NCI-H1436 (cell line): Measurements from ENCODE around the gene HOXD1.

Experiments used
- DNase-seq: peaks from one replicate; lab custom pipeline; 2025; lab: John Stamatoyannopoulos, UW

HOXD1 gene

DNA sequence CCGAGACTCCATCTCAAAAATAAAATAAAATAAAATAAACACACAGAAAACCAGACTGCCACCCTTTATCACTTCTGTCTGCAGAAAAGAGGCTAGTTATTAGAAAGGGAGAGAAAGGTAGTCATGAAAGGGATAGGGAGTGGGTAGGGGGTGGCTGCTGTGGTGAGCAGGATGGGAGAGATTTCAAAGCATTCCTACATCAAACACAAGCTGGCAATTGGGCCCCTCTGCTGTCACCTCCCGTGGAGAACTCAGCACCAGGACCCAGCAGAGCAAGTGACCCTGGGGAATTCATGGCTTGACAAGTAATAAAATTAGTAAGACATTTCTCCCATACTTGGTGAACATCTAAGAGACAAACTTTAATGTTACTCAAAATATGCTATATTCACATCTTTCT, 3.7 kb upstream of the HOXD1 start:
- no peak for DNase-seq

GRCh38 chr2:176186024-176186423, 2.4 kb upstream of the HOXD1 start:
- DNase-seq, result no peak

DNA sequence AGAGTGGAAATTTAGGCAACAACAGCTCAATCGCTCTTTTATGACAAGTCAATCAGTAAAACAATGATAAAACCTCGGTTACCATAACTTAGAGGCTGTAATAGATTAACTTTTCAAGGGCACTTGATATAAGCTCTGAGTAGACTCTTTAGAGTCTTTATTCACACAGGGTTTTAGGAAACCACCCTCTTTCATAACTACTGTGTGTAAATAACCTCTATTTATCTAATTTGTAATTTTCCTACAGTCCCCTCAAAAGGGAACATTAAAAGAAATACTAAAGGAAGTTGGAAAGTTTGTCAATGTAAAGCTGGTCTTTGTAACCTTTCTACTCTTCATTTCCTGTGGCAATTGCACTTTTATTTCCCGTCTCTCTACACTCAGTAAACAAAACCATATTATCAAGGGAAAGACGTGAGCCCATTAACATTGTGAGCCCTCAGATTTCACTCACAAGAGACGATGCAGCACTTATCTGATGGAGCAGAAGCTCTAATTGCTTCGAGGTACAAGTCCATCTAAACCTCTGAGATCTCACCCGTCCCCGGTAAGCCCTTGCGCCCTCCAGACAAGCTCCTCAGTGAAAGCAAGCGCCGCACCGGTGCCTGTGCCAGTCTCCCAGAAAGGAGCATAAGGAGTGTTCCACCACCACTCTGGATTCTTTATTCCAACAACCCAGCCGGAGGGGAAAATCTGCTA, 1.1 kb upstream of the HOXD1 start:
- DNase-seq, result peak; percentile 6

GRCh38 chr2:176188774-176189680, 559 bp downstream of the HOXD1 start:
- DNase-seq, result no peak

- no peak for DNase-seq
Observed at GRCh38 chr2:176189681-176190641, 1.5 kb downstream of the HOXD1 start.

- DNase-seq, result no peak
Observed at GRCh38 chr2:176192351-176192750, 3.9 kb downstream of the HOXD1 start.

- DNase-seq, result no peak
Observed at GRCh38 chr2:176193048-176193447, 4.6 kb downstream of the HOXD1 start.

- DNase-seq, result no peak
Observed at GRCh38 chr2:176199902-176200301, 11.4 kb downstream of the HOXD1 start.

- no peak for DNase-seq
Observed at GRCh38 chr2:176200971-176201370, 12.5 kb downstream of the HOXD1 start.

DNA sequence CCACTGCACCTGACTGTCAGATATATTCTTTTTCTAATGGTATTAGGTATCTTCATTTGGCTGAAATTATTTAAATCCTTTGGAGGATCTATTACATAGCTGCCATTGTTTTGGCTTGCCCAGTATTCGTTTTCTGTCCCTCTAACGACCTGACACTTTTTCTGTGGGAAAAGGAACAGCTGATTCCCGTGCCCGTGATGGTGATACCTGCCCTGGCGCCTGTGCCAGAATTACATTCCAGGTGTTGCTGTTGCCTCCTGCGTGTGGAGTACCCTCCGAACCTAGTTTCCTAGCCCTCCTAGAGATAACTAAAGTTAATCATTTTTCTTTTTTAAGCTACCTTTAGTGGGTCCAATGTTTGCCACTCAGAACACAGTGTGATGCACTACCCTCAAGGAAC, 14.0 kb downstream of the HOXD1 start:
- no peak for DNase-seq

GRCh38 chr2:176205126-176205525, 16.7 kb downstream of the HOXD1 start:
- no peak for DNase-seq

GRCh38 chr2:176206136-176206535, 17.7 kb downstream of the HOXD1 start:
- DNase-seq, result no peak

GRCh38 chr2:176206682-176207081, 18.2 kb downstream of the HOXD1 start:
- DNase-seq, result no peak

DNA sequence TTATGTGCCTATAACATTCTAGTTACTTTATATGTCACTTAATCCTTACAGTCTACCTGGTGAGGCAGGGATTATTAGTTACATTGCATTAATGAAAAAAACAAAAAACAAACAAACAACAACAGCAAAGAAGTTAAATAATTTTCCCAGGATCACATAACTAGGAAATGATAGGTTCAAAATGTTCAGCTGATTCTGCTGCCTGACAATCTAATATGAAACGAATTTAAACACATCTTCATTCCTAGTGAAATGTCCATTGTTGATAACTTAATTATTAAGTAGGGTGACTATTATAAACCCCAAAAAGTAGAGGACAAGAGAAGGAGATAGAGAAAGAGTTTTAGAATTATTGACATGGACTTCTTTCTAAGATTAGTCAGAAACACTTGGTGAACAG, 22.6 kb downstream of the HOXD1 start:
- DNase-seq, result no peak

DNA sequence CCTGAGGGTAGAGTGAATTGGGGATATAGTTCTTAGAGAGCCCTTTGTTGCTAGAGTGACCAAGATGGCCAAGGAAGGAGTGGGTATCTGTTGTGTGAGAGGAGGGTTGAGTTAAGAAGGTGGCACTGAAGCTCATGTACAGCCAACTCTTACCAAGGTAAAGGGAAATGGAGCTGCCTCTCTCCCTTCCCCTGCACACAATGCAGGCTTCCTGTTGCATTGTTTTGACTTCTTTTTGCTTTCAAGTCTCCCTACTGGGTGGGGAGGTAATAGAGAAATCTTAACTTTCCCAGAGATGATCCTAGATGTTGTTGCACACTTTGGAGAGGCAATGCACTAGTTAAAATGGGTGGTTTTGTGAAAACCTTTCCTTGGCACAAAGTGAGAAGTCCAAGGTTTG, 23.8 kb downstream of the HOXD1 start:
- DNase-seq, result no peak

GRCh38 chr2:176213406-176213805, 24.9 kb downstream of the HOXD1 start:
- DNase-seq, result no peak

- no peak for DNase-seq
Observed at GRCh38 chr2:176227874-176228273, 39.4 kb downstream of the HOXD1 start.

GRCh38 chr2:176234156-176234555, 45.7 kb downstream of the HOXD1 start:
- DNase-seq, result no peak

DNA sequence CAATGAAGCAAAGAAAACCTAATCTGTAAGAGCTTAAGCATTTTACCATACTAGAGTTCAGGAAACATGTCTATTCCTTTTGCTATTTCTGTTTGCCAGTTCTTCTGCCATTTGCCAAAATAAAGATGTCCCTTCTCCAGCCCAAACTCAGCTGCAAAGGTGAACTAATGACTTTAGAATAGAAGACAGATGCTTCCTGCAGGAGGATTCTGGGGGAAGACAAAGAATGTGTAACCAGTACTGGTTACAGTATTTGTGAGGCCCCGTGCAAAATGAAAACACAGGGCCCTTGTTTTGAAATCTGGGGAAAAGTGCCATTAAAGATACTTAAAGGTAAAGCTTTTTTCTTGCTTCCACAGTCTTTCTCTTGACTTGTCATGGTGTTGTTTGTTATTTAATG, 46.5 kb downstream of the HOXD1 start:
- no peak for DNase-seq

GRCh38 chr2:176237456-176237855, 49.0 kb downstream of the HOXD1 start:
- no peak for DNase-seq

DNA sequence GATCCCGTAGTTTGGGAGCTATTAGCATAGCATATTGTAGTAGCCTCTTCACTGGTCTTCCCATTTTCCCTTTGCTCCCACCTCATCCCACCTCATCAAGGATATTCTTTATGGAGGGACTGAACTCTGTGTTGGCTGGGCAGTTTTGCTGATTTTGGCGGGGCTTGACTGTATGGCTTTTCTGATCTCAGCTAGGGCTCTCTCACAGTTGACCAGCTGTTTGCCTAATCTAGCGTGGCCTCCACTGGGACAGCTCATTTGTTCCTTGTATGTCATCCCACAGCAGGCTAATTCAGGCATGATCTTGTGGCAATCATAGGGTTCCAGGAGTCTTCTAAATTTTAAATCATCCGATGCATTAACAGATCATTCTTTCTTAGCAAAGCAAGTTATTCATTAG, 50.6 kb downstream of the HOXD1 start:
- DNase-seq, result no peak

DNA sequence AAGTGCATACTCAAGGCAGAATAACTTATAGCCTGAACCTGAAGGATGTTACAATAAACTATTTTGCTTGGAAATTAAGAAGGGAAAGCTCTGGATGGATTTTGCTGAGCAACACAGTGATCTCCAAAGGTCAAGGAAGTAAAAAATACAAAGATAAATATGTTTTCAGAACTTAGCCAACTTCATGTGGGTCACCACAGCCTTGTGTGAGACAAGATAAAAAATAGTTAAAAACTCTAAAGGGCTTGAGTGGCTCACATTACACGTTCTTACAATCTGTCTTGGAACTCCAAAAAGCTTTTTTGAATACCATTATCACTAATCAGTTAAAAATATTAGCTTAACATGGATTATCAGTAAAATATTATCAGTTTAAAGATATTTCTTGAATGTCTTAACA, 51.8 kb downstream of the HOXD1 start:
- no peak for DNase-seq
